K562 (cell line): ENCODE measurements around the gene DELE1. TPM values are rescaled to one million over a fixed set of nuclear protein-coding genes. Genes with fewer than 3 reads are reported as not detected.

Experiments used
- FOXA3 ChIP-seq, 2 experiments: fragments of 450-650 bp in 1 of 2; sonication (generic) in 1 of 2; formaldehyde crosslinking; IDR thresholded peaks in 1 of 2; conservative IDR thresholded peaks in 1 of 2; 2 replicates each; pipeline versions ENCODE4 v1.4.0 to v1.8.0; 2020 to 2022; ENCODE audit warnings: mild to moderate bottlenecking in 2 of 2, missing genetic modification reagents in 1 of 2
- JUNB ChIP-seq: fragments of 450-650 bp; formaldehyde crosslinking; conservative IDR thresholded peaks from 2 replicates; pipeline ENCODE4 v1.4.0; 2020; ENCODE audit warnings: mild to moderate bottlenecking
- L3MBTL2 ChIP-seq: fragments of 450-650 bp; IDR thresholded peaks from 2 replicates; pipeline ENCODE4 v1.6.1; 2016; ENCODE audit warnings: mild to moderate bottlenecking, moderate library complexity
- RFX5 ChIP-seq: IDR thresholded peaks from 2 replicates; pipeline ENCODE4 v1.6.1; 2011; ENCODE audit warnings: low read depth, mild to moderate bottlenecking, improper control_type of control experiment, low read length
- TAF9B ChIP-seq: fragments of 450-650 bp; IDR thresholded peaks from 2 replicates; pipeline ENCODE4 v1.6.1; 2018; ENCODE audit warnings: mild to moderate bottlenecking; ENCODE audit not compliant: partially characterized antibody
- ZNF146 ChIP-seq: IDR thresholded peaks from one replicate; pipeline ENCODE4 v1.6.1; 2018; ENCODE audit warnings: missing compliant biosample characterization; ENCODE audit not compliant: unreplicated experiment
- ZNF583 ChIP-seq: fragments of 250-450 bp; sonication (Bioruptor Pico); IDR thresholded peaks from 2 replicates; pipeline ENCODE4 v1.4.0; 2020
- polyA plus RNA-seq, 8 experiments: library from polyadenylated mRNA; depleted of rRNA in 4 of 8; stranded (reverse) in 5 of 8; unstranded in 3 of 8; fragments of >200 nt; fragmentation: Nextera tagmentation in 2 of 8; fragmentation: Illumina TruSeq in 1 of 8; extraction: Ambion mirVana in 2 of 8; extraction: Trizol in 1 of 8; gene quantifications; 2 replicates each; pipeline versions ENCODE4 v1.2.1 to v1.2.3, GENCODE V29; 2011 to 2014; ENCODE audit warnings: inconsistent platforms in 1 of 8, missing spikeins in 1 of 8
- total RNA-seq, 7 experiments: library from RNA; depleted of rRNA in 6 of 7; stranded (reverse); fragments of >200 nt in 6 of 7; fragmentation: Illumina TruSeq in 2 of 7; extraction: Trizol in 2 of 7; gene quantifications; 2 replicates each; pipeline versions ENCODE4 v1.2.1 to v1.2.3, GENCODE V29; 2011 to 2021; ENCODE audit warnings: low replicate concordance in 1 of 7
- TF ChIP-seq, protein P1 (sequence below): fragments of 450-650 bp; IDR thresholded peaks from 2 replicates; pipeline ENCODE4 v1.7.0; 2016; ENCODE audit warnings: borderline replicate concordance
- TF ChIP-seq, protein P2 (sequence below): fragments of 250-450 bp; sonication (Bioruptor Pico); IDR thresholded peaks from 2 replicates; pipeline ENCODE4 v1.8.0; 2022; ENCODE audit warnings: inconsistent platforms
- TF ChIP-seq, protein P3 (sequence below): fragments of 450-650 bp; IDR thresholded peaks from 2 replicates; pipeline ENCODE4 v1.6.1; 2017; ENCODE audit warnings: antibody characterized with exemption
- TF ChIP-seq, protein P4 (sequence below): fragments of 200-600 bp; sonication (generic); IDR thresholded peaks from one replicate; pipeline ENCODE4 v1.6.1; 2012; ENCODE audit warnings: mild to moderate bottlenecking, low read depth, low read length, inconsistent platforms

Gene DELE1
- total and polyA plus RNA-seq, 9 of the 15 experiments (the other 6 are each of a cell fraction or from before 2014, with no cell fraction given) = 16.6 to 74.4 (median 49.8) TPM

DNA sequence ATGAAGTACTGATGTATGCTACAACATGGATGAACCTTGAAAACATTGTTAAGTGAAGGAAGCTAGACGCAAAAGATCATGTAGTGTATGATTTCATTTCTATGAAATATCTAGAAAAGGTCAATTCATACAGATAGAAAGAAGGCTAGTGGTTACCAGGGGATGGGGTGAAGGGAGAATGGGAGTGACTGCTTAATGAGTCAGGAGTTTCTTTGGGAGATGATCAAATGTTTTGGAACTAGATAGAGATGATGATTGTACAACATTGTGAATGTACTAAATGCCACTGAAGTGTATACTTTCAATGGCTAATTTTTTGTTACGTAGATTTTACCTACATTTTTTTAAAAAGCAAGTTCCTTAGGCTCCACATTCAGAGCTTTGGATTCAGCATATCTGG lies 14.9 kb upstream of the DELE1 start (continued):
- TF ChIP-seq, protein P1, sequence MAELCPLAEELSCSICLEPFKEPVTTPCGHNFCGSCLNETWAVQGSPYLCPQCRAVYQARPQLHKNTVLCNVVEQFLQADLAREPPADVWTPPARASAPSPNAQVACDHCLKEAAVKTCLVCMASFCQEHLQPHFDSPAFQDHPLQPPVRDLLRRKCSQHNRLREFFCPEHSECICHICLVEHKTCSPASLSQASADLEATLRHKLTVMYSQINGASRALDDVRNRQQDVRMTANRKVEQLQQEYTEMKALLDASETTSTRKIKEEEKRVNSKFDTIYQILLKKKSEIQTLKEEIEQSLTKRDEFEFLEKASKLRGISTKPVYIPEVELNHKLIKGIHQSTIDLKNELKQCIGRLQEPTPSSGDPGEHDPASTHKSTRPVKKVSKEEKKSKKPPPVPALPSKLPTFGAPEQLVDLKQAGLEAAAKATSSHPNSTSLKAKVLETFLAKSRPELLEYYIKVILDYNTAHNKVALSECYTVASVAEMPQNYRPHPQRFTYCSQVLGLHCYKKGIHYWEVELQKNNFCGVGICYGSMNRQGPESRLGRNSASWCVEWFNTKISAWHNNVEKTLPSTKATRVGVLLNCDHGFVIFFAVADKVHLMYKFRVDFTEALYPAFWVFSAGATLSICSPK = no peak
- TF ChIP-seq TAF9B (no peak), ZNF146 (CRISPR knock-in tag) (no peak), L3MBTL2 (no peak), FOXA3 (CRISPR knock-in tag; conservative IDR thresholded peaks at IDR 0.05 in 1 of 2, IDR thresholded peaks at IDR 0.05 in 1 of 2) (no peak), RFX5 (no peak), ZNF583 (CRISPR knock-in tag) (no peak), JUNB (no peak)
- TF ChIP-seq, protein P2, sequence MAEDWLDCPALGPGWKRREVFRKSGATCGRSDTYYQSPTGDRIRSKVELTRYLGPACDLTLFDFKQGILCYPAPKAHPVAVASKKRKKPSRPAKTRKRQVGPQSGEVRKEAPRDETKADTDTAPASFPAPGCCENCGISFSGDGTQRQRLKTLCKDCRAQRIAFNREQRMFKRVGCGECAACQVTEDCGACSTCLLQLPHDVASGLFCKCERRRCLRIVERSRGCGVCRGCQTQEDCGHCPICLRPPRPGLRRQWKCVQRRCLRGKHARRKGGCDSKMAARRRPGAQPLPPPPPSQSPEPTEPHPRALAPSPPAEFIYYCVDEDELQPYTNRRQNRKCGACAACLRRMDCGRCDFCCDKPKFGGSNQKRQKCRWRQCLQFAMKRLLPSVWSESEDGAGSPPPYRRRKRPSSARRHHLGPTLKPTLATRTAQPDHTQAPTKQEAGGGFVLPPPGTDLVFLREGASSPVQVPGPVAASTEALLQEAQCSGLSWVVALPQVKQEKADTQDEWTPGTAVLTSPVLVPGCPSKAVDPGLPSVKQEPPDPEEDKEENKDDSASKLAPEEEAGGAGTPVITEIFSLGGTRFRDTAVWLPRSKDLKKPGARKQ = no peak
- TF ChIP-seq, protein P3, sequence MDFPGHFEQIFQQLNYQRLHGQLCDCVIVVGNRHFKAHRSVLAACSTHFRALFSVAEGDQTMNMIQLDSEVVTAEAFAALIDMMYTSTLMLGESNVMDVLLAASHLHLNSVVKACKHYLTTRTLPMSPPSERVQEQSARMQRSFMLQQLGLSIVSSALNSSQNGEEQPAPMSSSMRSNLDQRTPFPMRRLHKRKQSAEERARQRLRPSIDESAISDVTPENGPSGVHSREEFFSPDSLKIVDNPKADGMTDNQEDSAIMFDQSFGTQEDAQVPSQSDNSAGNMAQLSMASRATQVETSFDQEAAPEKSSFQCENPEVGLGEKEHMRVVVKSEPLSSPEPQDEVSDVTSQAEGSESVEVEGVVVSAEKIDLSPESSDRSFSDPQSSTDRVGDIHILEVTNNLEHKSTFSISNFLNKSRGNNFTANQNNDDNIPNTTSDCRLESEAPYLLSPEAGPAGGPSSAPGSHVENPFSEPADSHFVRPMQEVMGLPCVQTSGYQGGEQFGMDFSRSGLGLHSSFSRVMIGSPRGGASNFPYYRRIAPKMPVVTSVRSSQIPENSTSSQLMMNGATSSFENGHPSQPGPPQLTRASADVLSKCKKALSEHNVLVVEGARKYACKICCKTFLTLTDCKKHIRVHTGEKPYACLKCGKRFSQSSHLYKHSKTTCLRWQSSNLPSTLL = no peak
- TF ChIP-seq, protein P4, sequence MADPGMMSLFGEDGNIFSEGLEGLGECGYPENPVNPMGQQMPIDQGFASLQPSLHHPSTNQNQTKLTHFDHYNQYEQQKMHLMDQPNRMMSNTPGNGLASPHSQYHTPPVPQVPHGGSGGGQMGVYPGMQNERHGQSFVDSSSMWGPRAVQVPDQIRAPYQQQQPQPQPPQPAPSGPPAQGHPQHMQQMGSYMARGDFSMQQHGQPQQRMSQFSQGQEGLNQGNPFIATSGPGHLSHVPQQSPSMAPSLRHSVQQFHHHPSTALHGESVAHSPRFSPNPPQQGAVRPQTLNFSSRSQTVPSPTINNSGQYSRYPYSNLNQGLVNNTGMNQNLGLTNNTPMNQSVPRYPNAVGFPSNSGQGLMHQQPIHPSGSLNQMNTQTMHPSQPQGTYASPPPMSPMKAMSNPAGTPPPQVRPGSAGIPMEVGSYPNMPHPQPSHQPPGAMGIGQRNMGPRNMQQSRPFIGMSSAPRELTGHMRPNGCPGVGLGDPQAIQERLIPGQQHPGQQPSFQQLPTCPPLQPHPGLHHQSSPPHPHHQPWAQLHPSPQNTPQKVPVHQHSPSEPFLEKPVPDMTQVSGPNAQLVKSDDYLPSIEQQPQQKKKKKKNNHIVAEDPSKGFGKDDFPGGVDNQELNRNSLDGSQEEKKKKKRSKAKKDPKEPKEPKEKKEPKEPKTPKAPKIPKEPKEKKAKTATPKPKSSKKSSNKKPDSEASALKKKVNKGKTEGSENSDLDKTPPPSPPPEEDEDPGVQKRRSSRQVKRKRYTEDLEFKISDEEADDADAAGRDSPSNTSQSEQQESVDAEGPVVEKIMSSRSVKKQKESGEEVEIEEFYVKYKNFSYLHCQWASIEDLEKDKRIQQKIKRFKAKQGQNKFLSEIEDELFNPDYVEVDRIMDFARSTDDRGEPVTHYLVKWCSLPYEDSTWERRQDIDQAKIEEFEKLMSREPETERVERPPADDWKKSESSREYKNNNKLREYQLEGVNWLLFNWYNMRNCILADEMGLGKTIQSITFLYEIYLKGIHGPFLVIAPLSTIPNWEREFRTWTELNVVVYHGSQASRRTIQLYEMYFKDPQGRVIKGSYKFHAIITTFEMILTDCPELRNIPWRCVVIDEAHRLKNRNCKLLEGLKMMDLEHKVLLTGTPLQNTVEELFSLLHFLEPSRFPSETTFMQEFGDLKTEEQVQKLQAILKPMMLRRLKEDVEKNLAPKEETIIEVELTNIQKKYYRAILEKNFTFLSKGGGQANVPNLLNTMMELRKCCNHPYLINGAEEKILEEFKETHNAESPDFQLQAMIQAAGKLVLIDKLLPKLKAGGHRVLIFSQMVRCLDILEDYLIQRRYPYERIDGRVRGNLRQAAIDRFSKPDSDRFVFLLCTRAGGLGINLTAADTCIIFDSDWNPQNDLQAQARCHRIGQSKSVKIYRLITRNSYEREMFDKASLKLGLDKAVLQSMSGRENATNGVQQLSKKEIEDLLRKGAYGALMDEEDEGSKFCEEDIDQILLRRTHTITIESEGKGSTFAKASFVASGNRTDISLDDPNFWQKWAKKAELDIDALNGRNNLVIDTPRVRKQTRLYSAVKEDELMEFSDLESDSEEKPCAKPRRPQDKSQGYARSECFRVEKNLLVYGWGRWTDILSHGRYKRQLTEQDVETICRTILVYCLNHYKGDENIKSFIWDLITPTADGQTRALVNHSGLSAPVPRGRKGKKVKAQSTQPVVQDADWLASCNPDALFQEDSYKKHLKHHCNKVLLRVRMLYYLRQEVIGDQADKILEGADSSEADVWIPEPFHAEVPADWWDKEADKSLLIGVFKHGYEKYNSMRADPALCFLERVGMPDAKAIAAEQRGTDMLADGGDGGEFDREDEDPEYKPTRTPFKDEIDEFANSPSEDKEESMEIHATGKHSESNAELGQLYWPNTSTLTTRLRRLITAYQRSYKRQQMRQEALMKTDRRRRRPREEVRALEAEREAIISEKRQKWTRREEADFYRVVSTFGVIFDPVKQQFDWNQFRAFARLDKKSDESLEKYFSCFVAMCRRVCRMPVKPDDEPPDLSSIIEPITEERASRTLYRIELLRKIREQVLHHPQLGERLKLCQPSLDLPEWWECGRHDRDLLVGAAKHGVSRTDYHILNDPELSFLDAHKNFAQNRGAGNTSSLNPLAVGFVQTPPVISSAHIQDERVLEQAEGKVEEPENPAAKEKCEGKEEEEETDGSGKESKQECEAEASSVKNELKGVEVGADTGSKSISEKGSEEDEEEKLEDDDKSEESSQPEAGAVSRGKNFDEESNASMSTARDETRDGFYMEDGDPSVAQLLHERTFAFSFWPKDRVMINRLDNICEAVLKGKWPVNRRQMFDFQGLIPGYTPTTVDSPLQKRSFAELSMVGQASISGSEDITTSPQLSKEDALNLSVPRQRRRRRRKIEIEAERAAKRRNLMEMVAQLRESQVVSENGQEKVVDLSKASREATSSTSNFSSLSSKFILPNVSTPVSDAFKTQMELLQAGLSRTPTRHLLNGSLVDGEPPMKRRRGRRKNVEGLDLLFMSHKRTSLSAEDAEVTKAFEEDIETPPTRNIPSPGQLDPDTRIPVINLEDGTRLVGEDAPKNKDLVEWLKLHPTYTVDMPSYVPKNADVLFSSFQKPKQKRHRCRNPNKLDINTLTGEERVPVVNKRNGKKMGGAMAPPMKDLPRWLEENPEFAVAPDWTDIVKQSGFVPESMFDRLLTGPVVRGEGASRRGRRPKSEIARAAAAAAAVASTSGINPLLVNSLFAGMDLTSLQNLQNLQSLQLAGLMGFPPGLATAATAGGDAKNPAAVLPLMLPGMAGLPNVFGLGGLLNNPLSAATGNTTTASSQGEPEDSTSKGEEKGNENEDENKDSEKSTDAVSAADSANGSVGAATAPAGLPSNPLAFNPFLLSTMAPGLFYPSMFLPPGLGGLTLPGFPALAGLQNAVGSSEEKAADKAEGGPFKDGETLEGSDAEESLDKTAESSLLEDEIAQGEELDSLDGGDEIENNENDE = no peak
